Measurements from ENCODE around the gene ST6GALNAC4.

DNA sequence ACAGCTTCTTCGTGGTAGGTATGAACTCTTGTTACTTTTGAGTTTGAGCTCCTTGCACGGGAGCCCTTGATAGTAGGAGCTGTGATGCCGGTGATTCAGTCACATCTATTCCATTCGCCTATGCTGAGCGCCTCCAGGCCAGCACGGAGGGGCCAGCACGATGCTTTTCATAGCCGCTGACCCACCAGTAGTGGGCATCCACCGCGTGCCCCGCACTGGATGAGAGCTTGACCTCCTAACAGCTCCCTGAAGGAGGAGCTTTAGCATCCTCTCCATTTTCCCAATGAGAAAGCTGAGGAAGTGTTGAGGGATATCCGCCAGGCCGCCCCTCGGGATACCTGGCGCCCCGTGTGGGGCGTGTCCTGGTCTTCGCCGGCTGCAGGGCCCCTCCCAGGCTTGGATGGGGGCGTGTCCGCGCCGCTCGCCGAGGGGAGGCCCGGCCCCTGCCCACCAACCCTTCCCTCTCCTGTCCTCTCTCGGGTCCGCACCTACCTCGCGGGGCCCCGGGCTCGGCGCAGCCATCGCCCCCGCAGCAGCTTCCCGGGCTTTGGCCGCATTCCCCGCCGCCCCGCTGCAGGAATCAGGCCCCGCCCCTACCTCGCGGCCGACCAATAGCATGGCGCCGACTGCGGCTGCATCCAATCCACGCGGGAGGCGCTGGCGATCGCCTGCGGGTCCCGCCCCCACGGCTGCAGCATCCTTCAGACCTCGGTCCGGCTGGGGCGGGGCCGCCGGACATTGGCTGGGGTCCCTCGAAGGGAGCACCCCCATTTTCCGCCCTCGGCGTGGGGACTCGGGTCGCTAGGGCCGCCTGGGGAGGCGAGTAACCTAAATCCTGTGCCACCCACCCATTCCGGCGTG is 13.6 kb upstream of the ST6GALNAC4 start, which contains the start of gene PIP5KL1:
- TF ChIP-seq, protein P1, sequence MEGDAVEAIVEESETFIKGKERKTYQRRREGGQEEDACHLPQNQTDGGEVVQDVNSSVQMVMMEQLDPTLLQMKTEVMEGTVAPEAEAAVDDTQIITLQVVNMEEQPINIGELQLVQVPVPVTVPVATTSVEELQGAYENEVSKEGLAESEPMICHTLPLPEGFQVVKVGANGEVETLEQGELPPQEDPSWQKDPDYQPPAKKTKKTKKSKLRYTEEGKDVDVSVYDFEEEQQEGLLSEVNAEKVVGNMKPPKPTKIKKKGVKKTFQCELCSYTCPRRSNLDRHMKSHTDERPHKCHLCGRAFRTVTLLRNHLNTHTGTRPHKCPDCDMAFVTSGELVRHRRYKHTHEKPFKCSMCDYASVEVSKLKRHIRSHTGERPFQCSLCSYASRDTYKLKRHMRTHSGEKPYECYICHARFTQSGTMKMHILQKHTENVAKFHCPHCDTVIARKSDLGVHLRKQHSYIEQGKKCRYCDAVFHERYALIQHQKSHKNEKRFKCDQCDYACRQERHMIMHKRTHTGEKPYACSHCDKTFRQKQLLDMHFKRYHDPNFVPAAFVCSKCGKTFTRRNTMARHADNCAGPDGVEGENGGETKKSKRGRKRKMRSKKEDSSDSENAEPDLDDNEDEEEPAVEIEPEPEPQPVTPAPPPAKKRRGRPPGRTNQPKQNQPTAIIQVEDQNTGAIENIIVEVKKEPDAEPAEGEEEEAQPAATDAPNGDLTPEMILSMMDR (IDR thresholded peaks at IDR 0.05) = no peak
- TF ChIP-seq POLR2A (IDR thresholded peaks at IDR 0.05) = no peak

Measured in lower leg skin (tissue), 3 donors.